Liver (tissue), 3 donors: ENCODE results near the gene PTPA.

Source experiments
- EGR1 ChIP-seq, 2 donors: IDR thresholded peaks; 2 replicates each; pipeline ENCODE4 v1.6.1; 2016 to 2018; ENCODE audit warnings: antibody characterized with exemption in 2 of 2, low read depth in 2 of 2
- FOXA1 ChIP-seq: IDR thresholded peaks from 2 replicates; pipeline ENCODE4 v1.6.1; 2016; ENCODE audit warnings: antibody characterized with exemption
- FOXA2 ChIP-seq: IDR thresholded peaks from 2 replicates; pipeline ENCODE4 v1.6.1; 2016; ENCODE audit warnings: antibody characterized with exemption
- HNF4G ChIP-seq: IDR thresholded peaks from 2 replicates; pipeline ENCODE4 v1.6.1; 2016; ENCODE audit warnings: antibody characterized with exemption
- JUND ChIP-seq, 2 donors: IDR thresholded peaks; 2 replicates each; pipeline ENCODE4 v1.6.1; 2016; ENCODE audit warnings: antibody characterized with exemption in 2 of 2
- RAD21 ChIP-seq, 2 donors: IDR thresholded peaks; 2 replicates each; pipeline ENCODE4 v1.6.1; 2016; ENCODE audit warnings: antibody characterized with exemption in 2 of 2, mild to moderate bottlenecking in 2 of 2
- RXRA ChIP-seq, 2 donors: IDR thresholded peaks; 2 replicates each; pipeline ENCODE4 v1.6.1; 2017 to 2018; ENCODE audit warnings: antibody characterized with exemption in 2 of 2, mild to moderate bottlenecking in 1 of 2
- SP1 ChIP-seq: IDR thresholded peaks from 2 replicates; pipeline ENCODE4 v1.6.1; 2018; ENCODE audit warnings: antibody characterized with exemption, mild to moderate bottlenecking
- YY1 ChIP-seq: IDR thresholded peaks from 2 replicates; pipeline ENCODE4 v1.6.1; 2016; ENCODE audit warnings: antibody characterized with exemption, mild to moderate bottlenecking
- TF ChIP-seq, protein P1 (sequence below): fragments of 150-350 bp; IDR thresholded peaks from 2 replicates; pipeline ENCODE4 v1.5.1; 2017; ENCODE audit warnings: improper control_type of control experiment, low read depth, low read length; ENCODE audit not compliant: missing input control
- TF ChIP-seq, protein P2 (sequence below): IDR thresholded peaks from 2 replicates; pipeline ENCODE4 v1.6.1; 2016; ENCODE audit warnings: antibody characterized with exemption
- TF ChIP-seq, protein P3 (sequence below): IDR thresholded peaks from 2 replicates; pipeline ENCODE4 v1.6.1; 2016; ENCODE audit warnings: antibody characterized with exemption, mild to moderate bottlenecking
- TF ChIP-seq, protein P4 (sequence below): IDR thresholded peaks from 2 replicates; pipeline ENCODE4 v1.6.1; 2016; ENCODE audit warnings: antibody characterized with exemption
- donor health status: healthy.
- donor health status: healthy.

DNA sequence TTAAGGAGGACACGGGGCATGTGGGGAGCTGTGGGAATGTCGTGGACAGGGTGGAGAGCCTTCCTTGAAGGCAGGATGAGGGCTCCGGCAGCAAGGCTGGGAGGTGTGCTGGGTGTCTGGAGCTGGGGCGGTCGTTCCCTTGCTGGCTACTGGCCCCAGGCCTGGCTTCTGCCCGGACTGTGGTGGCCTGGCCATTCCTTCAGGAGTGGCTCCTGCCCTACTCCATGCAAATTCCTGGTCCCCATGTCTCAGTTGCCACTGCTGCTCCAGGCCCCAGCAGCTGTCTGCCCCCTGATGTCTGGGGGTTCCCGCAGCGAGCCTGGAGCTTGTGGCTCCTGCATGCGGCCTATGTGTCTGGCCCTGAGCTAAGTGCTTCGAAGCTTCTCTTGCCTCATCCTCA lies 44.9 kb downstream of the PTPA start:
- no peak for TF ChIP-seq FOXA2
- TF ChIP-seq, protein P1, sequence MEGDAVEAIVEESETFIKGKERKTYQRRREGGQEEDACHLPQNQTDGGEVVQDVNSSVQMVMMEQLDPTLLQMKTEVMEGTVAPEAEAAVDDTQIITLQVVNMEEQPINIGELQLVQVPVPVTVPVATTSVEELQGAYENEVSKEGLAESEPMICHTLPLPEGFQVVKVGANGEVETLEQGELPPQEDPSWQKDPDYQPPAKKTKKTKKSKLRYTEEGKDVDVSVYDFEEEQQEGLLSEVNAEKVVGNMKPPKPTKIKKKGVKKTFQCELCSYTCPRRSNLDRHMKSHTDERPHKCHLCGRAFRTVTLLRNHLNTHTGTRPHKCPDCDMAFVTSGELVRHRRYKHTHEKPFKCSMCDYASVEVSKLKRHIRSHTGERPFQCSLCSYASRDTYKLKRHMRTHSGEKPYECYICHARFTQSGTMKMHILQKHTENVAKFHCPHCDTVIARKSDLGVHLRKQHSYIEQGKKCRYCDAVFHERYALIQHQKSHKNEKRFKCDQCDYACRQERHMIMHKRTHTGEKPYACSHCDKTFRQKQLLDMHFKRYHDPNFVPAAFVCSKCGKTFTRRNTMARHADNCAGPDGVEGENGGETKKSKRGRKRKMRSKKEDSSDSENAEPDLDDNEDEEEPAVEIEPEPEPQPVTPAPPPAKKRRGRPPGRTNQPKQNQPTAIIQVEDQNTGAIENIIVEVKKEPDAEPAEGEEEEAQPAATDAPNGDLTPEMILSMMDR: no peak
- no peak for TF ChIP-seq JUND (IDR thresholded peaks at IDR 0.05)
- TF ChIP-seq, protein P2, sequence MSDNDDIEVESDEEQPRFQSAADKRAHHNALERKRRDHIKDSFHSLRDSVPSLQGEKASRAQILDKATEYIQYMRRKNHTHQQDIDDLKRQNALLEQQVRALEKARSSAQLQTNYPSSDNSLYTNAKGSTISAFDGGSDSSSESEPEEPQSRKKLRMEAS: no peak
- TF ChIP-seq, protein P3, sequence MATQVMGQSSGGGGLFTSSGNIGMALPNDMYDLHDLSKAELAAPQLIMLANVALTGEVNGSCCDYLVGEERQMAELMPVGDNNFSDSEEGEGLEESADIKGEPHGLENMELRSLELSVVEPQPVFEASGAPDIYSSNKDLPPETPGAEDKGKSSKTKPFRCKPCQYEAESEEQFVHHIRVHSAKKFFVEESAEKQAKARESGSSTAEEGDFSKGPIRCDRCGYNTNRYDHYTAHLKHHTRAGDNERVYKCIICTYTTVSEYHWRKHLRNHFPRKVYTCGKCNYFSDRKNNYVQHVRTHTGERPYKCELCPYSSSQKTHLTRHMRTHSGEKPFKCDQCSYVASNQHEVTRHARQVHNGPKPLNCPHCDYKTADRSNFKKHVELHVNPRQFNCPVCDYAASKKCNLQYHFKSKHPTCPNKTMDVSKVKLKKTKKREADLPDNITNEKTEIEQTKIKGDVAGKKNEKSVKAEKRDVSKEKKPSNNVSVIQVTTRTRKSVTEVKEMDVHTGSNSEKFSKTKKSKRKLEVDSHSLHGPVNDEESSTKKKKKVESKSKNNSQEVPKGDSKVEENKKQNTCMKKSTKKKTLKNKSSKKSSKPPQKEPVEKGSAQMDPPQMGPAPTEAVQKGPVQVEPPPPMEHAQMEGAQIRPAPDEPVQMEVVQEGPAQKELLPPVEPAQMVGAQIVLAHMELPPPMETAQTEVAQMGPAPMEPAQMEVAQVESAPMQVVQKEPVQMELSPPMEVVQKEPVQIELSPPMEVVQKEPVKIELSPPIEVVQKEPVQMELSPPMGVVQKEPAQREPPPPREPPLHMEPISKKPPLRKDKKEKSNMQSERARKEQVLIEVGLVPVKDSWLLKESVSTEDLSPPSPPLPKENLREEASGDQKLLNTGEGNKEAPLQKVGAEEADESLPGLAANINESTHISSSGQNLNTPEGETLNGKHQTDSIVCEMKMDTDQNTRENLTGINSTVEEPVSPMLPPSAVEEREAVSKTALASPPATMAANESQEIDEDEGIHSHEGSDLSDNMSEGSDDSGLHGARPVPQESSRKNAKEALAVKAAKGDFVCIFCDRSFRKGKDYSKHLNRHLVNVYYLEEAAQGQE: no peak
- TF ChIP-seq RAD21 (IDR thresholded peaks at IDR 0.05): no peak
- no peak for TF ChIP-seq FOXA1
- no peak for TF ChIP-seq SP1
- TF ChIP-seq, protein P4, sequence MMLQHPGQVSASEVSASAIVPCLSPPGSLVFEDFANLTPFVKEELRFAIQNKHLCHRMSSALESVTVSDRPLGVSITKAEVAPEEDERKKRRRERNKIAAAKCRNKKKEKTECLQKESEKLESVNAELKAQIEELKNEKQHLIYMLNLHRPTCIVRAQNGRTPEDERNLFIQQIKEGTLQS: no peak
- TF ChIP-seq EGR1 (IDR thresholded peaks at IDR 0.05; ENCODE audit: low read depth in 2 of 2): no peak
- no peak for TF ChIP-seq YY1
- no peak for TF ChIP-seq RXRA (IDR thresholded peaks at IDR 0.05)
- TF ChIP-seq HNF4G: no peak
